Tibial nerve (tissue), 4 donors: ENCODE results near the gene LY86.

Experiments
- EP300 ChIP-seq, 2 donors: sonication (generic); formaldehyde crosslinking; IDR thresholded peaks; one replicate each; pipeline ENCODE4 v1.6.1; 2017; ENCODE audit warnings: antibody characterized with exemption in 2 of 2, mild to moderate bottlenecking in 1 of 2
- POLR2A ChIP-seq, 2 donors: fragments of 450-650 bp; IDR thresholded peaks; one replicate each; pipeline ENCODE4 v1.6.1; 2017; ENCODE audit warnings: antibody characterized with exemption in 2 of 2, mild to moderate bottlenecking in 2 of 2, moderate library complexity in 2 of 2
- TF ChIP-seq, protein P1 (sequence below), 5 experiments: fragments of 200-600 bp in 3 of 5; fragments of 450-650 bp in 2 of 5; sonication (generic) in 3 of 5; IDR thresholded peaks; one replicate each; pipeline ENCODE4 v1.5.1; 2016 to 2019; ENCODE audit warnings: antibody characterized with exemption in 5 of 5, mild to moderate bottlenecking in 3 of 5, moderate library complexity in 2 of 5

DNA sequence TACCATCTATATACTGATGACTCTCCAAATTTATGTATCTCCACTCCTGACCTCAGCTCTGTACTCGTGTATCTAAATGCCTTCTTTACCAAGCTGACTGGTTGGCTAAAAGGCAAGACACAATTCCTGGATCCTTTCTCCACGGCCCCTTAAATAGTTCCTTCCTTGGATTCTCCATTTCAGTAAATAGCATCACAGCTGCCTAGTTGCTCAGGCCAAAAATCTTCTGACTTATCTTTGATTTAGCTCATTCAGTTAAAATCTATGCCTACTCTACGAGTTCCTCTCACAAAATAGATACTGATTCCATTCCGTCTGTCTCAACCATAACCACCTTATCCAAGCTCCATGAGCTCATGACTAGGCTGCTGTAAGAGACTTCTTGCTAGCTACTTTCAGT, 49.5 kb upstream of the LY86 start:
- TF ChIP-seq, protein P1, sequence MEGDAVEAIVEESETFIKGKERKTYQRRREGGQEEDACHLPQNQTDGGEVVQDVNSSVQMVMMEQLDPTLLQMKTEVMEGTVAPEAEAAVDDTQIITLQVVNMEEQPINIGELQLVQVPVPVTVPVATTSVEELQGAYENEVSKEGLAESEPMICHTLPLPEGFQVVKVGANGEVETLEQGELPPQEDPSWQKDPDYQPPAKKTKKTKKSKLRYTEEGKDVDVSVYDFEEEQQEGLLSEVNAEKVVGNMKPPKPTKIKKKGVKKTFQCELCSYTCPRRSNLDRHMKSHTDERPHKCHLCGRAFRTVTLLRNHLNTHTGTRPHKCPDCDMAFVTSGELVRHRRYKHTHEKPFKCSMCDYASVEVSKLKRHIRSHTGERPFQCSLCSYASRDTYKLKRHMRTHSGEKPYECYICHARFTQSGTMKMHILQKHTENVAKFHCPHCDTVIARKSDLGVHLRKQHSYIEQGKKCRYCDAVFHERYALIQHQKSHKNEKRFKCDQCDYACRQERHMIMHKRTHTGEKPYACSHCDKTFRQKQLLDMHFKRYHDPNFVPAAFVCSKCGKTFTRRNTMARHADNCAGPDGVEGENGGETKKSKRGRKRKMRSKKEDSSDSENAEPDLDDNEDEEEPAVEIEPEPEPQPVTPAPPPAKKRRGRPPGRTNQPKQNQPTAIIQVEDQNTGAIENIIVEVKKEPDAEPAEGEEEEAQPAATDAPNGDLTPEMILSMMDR (IDR thresholded peaks at IDR 0.05): no peak
- TF ChIP-seq POLR2A (IDR thresholded peaks at IDR 0.05): no peak
- TF ChIP-seq EP300 (IDR thresholded peaks at IDR 0.05): no peak
